Endodermal cell (in vitro differentiated cells): ENCODE results near the gene CRTAC1. TPM values are rescaled to one million over a fixed set of nuclear protein-coding genes. Genes with fewer than 3 reads are reported as not detected.

Source experiments
- DNase-seq: peaks from one replicate; pipeline ENCODE4 v3.0.0-alpha.2; 2017
- H3K27ac ChIP-seq: 2 replicates; pipeline ENCODE4 v1.5.1; 2013; ENCODE audit warnings: mild to moderate bottlenecking, low read depth, low read length, moderate library complexity
- H3K27me3 ChIP-seq: 2 replicates; pipeline ENCODE4 v1.6.1; 2013; ENCODE audit warnings: mild to moderate bottlenecking, low read length, moderate library complexity; ENCODE audit not compliant: insufficient read depth, control insufficient read depth, poor library complexity, severe bottlenecking
- H3K36me3 ChIP-seq: 2 replicates; pipeline ENCODE4 v1.7.0; 2013; ENCODE audit warnings: mild to moderate bottlenecking, low read length, moderate library complexity; ENCODE audit not compliant: control insufficient read depth, insufficient read depth
- H3K4me1 ChIP-seq: one replicate; pipeline ENCODE4 v1.7.0; 2013; ENCODE audit warnings: low read length; ENCODE audit not compliant: control insufficient read depth, insufficient read depth
- H3K4me3 ChIP-seq: 2 replicates; pipeline ENCODE4 v1.5.1; 2013; ENCODE audit warnings: mild to moderate bottlenecking, low read length, moderate library complexity
- H3K9ac ChIP-seq: 2 replicates; pipeline ENCODE4 v1.6.1; 2013; ENCODE audit warnings: mild to moderate bottlenecking, low read length, moderate library complexity; ENCODE audit not compliant: poor library complexity, severe bottlenecking; ENCODE audit errors: extremely low read depth
- H3K9me3 ChIP-seq: 2 replicates; pipeline ENCODE4 v1.6.1; 2013; ENCODE audit warnings: mild to moderate bottlenecking, low read length, moderate library complexity; ENCODE audit not compliant: control insufficient read depth
- H3K27ac Mint-ChIP-seq: 2 replicates; pipeline ENCODE4 v1.8.0; 2020; ENCODE audit warnings: mixed read lengths
- H3K27me3 Mint-ChIP-seq: 2 replicates; pipeline ENCODE4 v1.8.0; 2021; ENCODE audit warnings: mild to moderate bottlenecking, mixed read lengths; ENCODE audit not compliant: insufficient read depth
- H3K36me3 Mint-ChIP-seq: 2 replicates; pipeline ENCODE4 v1.8.0; 2020; ENCODE audit warnings: low read depth, mixed read lengths
- H3K4me1 Mint-ChIP-seq: 2 replicates; pipeline ENCODE4 v1.8.0; 2020; ENCODE audit warnings: mixed read lengths
- H3K4me3 Mint-ChIP-seq: 2 replicates; pipeline ENCODE4 v1.8.0; 2020; ENCODE audit warnings: mild to moderate bottlenecking, moderate library complexity, mixed read lengths
- H3K9me3 Mint-ChIP-seq: 2 replicates; pipeline ENCODE4 v1.8.0; 2020; ENCODE audit warnings: mild to moderate bottlenecking, mixed read lengths
- WGBS, 2 experiments: methylation state at CpG; one replicate each; pipeline versions ENCODE4 v1.1.5 to v1.1.7; 2013; ENCODE audit warnings: missing lambda C conversion rate in 2 of 2, mixed read lengths in 1 of 2; ENCODE audit not compliant: insufficient coverage in 1 of 2, insufficient read length in 1 of 2; 5-methylcytosine and 5-hydroxymethylcytosine counted together
- total RNA-seq, 2 donors: library from RNA; stranded (reverse); fragmentation: NEBNext Ultra II Directional in 1 of 2; extraction: Animal tissue kit (Norgen Biotek cat#: 25700) in 1 of 2; gene quantifications; 2 replicates in 1 of 2; 3 replicates in 1 of 2; pipeline ENCODE4 v1.2.1, GENCODE V29; 2021
- TF ChIP-seq, protein P1 (sequence below): fragments of 200-600 bp; sonication (generic); conservative IDR thresholded peaks from 2 replicates; pipeline ENCODE4 v1.5.0; 2021; ENCODE audit warnings: antibody characterized with exemption, mild to moderate bottlenecking

Gene CRTAC1
- total RNA-seq, 2 donors from 2014 or later = 0.13 to 0.24 TPM

- Histone ChIP-seq H3K36me3 (no peaks in the 10 kb centered on the region), H3K9ac (no peak overlapping the region), H3K27ac (no peak overlapping the region), H3K4me1 (no peaks in the 10 kb centered on the region), H3K9me3 (peaks cover 13% of the 10 kb centered on the region), H3K27me3 (peaks cover 4% of the 10 kb centered on the region), H3K4me3 (no peak overlapping the region)
- no peak overlapping the region for H3K27ac Mint-ChIP-seq
- no peak overlapping the region for H3K4me3 Mint-ChIP-seq
- TF ChIP-seq, protein P1, sequence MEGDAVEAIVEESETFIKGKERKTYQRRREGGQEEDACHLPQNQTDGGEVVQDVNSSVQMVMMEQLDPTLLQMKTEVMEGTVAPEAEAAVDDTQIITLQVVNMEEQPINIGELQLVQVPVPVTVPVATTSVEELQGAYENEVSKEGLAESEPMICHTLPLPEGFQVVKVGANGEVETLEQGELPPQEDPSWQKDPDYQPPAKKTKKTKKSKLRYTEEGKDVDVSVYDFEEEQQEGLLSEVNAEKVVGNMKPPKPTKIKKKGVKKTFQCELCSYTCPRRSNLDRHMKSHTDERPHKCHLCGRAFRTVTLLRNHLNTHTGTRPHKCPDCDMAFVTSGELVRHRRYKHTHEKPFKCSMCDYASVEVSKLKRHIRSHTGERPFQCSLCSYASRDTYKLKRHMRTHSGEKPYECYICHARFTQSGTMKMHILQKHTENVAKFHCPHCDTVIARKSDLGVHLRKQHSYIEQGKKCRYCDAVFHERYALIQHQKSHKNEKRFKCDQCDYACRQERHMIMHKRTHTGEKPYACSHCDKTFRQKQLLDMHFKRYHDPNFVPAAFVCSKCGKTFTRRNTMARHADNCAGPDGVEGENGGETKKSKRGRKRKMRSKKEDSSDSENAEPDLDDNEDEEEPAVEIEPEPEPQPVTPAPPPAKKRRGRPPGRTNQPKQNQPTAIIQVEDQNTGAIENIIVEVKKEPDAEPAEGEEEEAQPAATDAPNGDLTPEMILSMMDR = no peak
- DNase-seq = no peak
- peaks cover 14% of the 10 kb centered on the region for H3K9me3 Mint-ChIP-seq
- peaks cover 11% of the 10 kb centered on the region for H3K4me1 Mint-ChIP-seq
- H3K36me3 Mint-ChIP-seq = no peaks in the 10 kb centered on the region
- peaks cover 56% of the 10 kb centered on the region for H3K27me3 Mint-ChIP-seq
Measured at GRCh38 chr10:97944772-97945171, 85.6 kb downstream of the CRTAC1 start.

DNA sequence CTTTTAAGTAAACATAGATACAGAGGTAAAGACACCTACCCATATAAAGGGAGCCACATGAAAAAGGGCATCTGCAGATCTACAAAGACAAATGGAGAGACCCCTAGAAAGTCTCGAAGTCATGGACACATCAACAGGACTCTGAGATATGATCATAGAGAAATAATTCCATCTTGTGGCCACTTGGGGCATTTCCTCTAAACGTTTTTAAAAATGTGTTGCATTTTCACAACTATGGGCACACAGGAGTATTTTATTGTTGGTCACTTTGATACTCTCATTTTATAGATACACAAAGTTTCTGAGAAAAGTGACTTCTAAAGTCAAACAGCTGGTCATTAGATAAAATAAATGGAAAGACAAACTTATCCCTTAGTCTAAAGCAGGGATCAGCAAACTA is 87.1 kb downstream of the CRTAC1 start:
- H3K9me3 Mint-ChIP-seq = peaks cover 10% of the 10 kb centered on the region
- H3K4me1 ChIP-seq = no peaks in the 10 kb centered on the region
- peaks cover 56% of the 10 kb centered on the region for H3K27me3 Mint-ChIP-seq
- no peak overlapping the region for H3K27ac Mint-ChIP-seq
- H3K27ac ChIP-seq = no peak overlapping the region
- DNase-seq = no peak
- 74 to 89% methylated on average over 2 of the region's 2 CpGs for WGBS, 2 experiments
- H3K9me3 ChIP-seq = peaks cover 13% of the 10 kb centered on the region
- H3K4me3 Mint-ChIP-seq = no peak overlapping the region
- H3K36me3 Mint-ChIP-seq = no peaks in the 10 kb centered on the region
- H3K9ac ChIP-seq = no peak overlapping the region
- peaks cover 9% of the 10 kb centered on the region for H3K4me1 Mint-ChIP-seq
- peaks cover 14% of the 10 kb centered on the region for H3K27me3 ChIP-seq
- no peak overlapping the region for H3K4me3 ChIP-seq
- H3K36me3 ChIP-seq = no peaks in the 10 kb centered on the region
- TF ChIP-seq, protein P1 = peak; percentile 32

DNA sequence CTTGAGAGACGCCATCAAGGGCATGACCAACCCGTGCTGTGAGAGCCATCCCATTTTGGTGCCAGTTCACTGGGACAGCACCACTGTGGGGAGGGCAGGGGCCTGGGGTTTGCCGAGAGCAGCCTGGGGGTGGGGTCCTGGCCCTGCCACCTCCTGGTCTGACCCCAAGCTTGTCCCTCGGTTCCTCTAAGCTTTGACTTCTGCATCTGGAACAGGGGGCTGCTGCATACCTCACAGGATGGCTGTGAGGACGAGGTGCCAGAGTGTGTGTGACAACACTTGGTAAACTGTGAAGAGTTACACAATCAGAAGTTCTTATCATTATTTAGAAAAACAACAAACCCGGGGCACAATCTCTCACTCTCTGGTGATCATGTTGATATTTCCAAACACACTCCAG is 89.9 kb downstream of the CRTAC1 start:
- Mint-ChIP-seq H3K27me3 (peaks cover 50% of the 10 kb centered on the region), H3K4me1 (peaks cover 9% of the 10 kb centered on the region), H3K4me3 (no peak overlapping the region), H3K9me3 (peaks cover 9% of the 10 kb centered on the region), H3K36me3 (no peaks in the 10 kb centered on the region), H3K27ac (no peak overlapping the region)
- peaks cover 13% of the 10 kb centered on the region for H3K9me3 ChIP-seq
- H3K27ac ChIP-seq = no peak overlapping the region
- no peaks in the 10 kb centered on the region for H3K4me1 ChIP-seq
- H3K9ac ChIP-seq = no peak overlapping the region
- no peaks in the 10 kb centered on the region for H3K36me3 ChIP-seq
- 63 to 66% methylated on average over 3 to 6 of the region's 6 CpGs for WGBS, 2 experiments
- DNase-seq = no peak
- no peak overlapping the region for H3K4me3 ChIP-seq
- H3K27me3 ChIP-seq = peaks cover 19% of the 10 kb centered on the region
- TF ChIP-seq, protein P1 = no peak
